Bronchial epithelial cell (primary cell): ENCODE results near the gene NAA16. TPM values are rescaled to one million over a fixed set of nuclear protein-coding genes. Genes with fewer than 3 reads are reported as not detected.
"Not testable (repeated sequence)": the region's sequence is repeated elsewhere in the genome, so short reads cannot be mapped to it uniquely, and the experiment has no call there.

Experiments used
- DNase-seq: peaks from one replicate; pipeline ENCODE4 v3.0.0-alpha.2; 2010; ENCODE audit warnings: low read depth
- FAIRE-seq: peaks from 2 replicates; lab custom pipeline; 2011; peaks lifted over from hg19 to GRCh38; lab: Jason Lieb, UNC
- H3K27me3 ChIP-seq: 2 replicates; pipeline ENCODE4 v1.5.1; 2011; ENCODE audit warnings: low read length; ENCODE audit not compliant: control insufficient read depth, insufficient read depth
- H3K36me3 ChIP-seq: 2 replicates; pipeline ENCODE4 v1.5.1; 2011; ENCODE audit warnings: low read length; ENCODE audit not compliant: control insufficient read depth, insufficient read depth
- H3K4me3 ChIP-seq: 2 replicates; pipeline ENCODE4 v1.5.1; 2011; ENCODE audit warnings: mild to moderate bottlenecking, low read depth, low read length, control low read depth
- CTCF ChIP-seq: IDR thresholded peaks from 2 replicates; pipeline ENCODE4 v1.5.1; 2011; ENCODE audit warnings: mild to moderate bottlenecking, moderate library complexity, low read length, control low read depth, inconsistent platforms; ENCODE audit not compliant: insufficient read depth, severe bottlenecking
- total RNA-seq: library from RNA; depleted of rRNA; stranded (reverse); fragments of >200 nt; gene quantifications from 2 replicates; pipeline ENCODE4 v1.2.1, GENCODE V29; 2014

The NAA16 gene
- total RNA-seq, 1 donor from 2014 or later: 7.6 TPM

- TF ChIP-seq CTCF: peak; percentile 51
- Histone ChIP-seq H3K27me3 (no peaks in the 10 kb centered on the region), H3K36me3 (no peaks in the 10 kb centered on the region), H3K4me3 (no peak overlapping the region)
- FAIRE-seq (no peak), DNase-seq (peak; percentile 75)
These were observed 42.1 kb downstream of the NAA16 start for GRCh38 chr13:41352935-41353840.

GRCh38 chr13:41354416-41354815 is 43.3 kb downstream of the NAA16 start:
- FAIRE-seq (no peak), DNase-seq (no peak)
- TF ChIP-seq CTCF: no peak
- Histone ChIP-seq H3K36me3 (peaks cover 2% of the 10 kb centered on the region), H3K27me3 (no peaks in the 10 kb centered on the region), H3K4me3 (no peak overlapping the region)

- not testable (repeated sequence) for DNase-seq, H3K27me3 ChIP-seq, H3K36me3 ChIP-seq, FAIRE-seq, H3K4me3 ChIP-seq
These were observed 45.2 kb downstream of the NAA16 start for GRCh38 chr13:41356385-41356648.

GRCh38 chr13:41356786-41357185 is 45.7 kb downstream of the NAA16 start:
- DNase-seq: peak; percentile 15
- Histone ChIP-seq H3K4me3 (no peak overlapping the region), H3K36me3 (peaks cover 3% of the 10 kb centered on the region), H3K27me3 (no peaks in the 10 kb centered on the region)
- FAIRE-seq: no peak
- no peak for TF ChIP-seq CTCF

- DNase-seq (no peak), FAIRE-seq (no peak)
- Histone ChIP-seq H3K36me3 (peaks cover 4% of the 10 kb centered on the region), H3K4me3 (no peak overlapping the region), H3K27me3 (no peaks in the 10 kb centered on the region)
- no peak for TF ChIP-seq CTCF
These were observed 50.4 kb downstream of the NAA16 start for GRCh38 chr13:41361491-41361890.

- no peak for TF ChIP-seq CTCF
- H3K27me3 ChIP-seq: no peaks in the 10 kb centered on the region
- H3K4me3 ChIP-seq: no peak overlapping the region
- H3K36me3 ChIP-seq: peaks cover 3% of the 10 kb centered on the region
- no peak for FAIRE-seq
- no peak for DNase-seq
These were observed 53.0 kb downstream of the NAA16 start for GRCh38 chr13:41364043-41364442.
